Measurements from ENCODE around the gene PDLIM5.
"Not testable (repeated sequence)": the region's sequence is repeated elsewhere in the genome, so short reads cannot be mapped to it uniquely, and the experiment has no call there.

PDLIM5 gene

DNA sequence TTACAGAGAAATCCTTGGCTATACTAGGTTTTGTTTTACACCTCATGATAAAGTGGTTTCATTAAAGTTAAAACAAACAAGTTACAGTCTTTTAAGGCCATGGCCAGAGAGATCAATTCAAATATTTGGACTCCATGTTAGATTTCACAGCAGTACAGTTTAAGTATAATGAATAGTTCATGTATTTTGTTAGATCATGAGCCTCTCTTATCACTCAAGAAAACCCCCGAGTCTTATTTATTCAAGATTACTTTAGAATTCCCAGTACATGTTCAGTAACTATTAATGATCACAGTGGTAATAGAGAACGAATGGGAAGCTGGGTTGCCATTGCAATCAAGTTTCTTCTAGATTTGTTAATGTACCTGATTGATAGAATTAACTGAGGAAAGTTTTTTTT, 15.2 kb downstream of the PDLIM5 start:
- FAIRE-seq: no peak

DNA sequence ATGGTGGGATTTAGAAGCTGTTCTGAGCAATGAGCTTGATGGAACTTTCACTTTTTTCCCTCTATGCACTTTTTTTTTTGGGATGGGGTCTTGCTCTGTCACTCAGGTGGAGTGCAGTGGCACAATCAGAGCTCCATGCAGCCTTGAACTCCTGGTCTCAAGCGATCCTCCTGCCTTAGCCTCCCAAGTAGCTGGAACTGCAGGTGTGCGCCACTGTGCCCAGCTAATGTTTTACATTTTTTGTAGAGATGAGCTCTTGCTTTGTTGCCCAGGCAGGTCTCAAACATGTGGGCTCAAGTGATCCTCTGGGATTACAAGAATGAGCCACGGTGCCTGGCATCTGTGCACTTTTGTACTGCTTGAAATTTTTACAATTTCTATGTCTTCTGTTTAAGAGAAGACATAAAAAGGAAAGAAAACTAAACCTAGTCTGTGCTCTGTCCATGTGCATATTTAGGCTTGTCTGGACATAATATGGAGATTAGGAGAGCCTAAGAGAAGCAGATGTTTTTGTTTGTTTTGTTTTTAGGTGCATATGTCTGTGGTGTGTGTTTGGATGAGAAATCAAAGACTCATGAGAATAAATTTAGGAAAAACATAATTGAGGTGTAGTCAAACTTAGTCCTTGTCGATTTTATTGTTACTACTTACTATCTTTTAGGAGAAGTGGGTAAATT, 16.5 kb downstream of the PDLIM5 start:
- FAIRE-seq: no peak

DNA sequence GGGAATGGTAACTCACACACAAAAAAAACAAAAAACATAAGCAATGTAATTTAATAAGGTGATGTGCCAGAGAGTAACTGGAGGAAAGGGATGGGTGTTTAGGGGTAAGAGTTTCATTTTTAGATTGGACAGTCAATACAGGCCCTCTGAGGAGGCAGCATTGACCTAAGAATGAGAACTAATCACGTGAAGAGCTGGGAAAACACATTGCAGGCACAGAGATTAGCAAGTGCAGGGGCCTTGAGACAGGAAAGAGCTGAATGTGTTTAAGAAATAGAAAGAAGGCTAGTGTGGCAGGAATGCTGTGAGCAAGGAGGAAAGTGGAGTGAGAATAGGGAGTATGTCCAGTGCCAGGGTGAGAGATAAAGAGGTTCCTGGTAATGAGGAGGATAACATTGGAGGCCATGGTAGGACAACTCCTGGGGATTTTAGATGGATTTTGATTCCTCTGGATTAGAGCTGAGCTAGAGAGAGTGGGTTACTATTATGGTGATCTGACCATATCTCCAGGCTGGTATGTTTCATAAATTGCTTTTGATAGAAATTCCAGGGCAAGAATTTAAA, 17.6 kb downstream of the PDLIM5 start:
- no peak for FAIRE-seq

DNA sequence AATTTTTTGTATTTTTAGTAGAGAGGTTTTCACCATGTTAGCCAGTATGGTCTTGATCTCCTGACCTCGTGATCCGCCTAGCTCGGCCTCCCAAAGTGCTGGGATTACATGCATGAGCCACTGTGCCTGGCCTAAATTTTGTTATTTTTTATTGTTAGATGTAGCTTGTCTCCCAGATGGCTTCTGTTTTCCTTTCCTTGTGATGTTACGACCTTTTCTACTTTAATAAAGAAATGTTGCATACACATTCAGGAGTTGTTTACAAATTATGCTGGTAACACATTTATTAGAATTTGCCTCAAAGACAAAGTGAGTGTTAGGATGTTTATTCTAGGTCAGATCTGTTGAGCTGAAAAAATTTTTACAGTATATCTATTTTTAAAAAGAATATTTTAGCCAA, 18.4 kb downstream of the PDLIM5 start:
- FAIRE-seq: no peak

DNA sequence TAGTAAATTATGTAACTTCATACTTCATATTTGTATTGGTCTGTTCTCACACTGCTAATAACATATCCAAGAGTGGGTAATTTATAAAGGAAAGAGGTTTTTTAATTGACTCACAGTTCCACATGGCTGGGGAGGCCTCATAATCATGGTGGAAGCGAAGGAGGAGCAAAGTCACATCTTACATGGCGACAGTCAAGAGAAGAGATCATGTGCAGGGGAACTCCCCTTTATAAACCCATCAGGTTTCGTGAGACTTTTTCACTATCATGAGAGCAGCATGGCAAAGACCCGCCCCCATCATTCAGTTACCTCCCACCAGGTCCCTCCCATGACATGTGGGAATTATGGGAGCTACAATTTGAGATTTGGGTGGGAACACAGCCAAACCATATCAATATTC, 19.0 kb downstream of the PDLIM5 start:
- FAIRE-seq: not testable (repeated sequence)

DNA sequence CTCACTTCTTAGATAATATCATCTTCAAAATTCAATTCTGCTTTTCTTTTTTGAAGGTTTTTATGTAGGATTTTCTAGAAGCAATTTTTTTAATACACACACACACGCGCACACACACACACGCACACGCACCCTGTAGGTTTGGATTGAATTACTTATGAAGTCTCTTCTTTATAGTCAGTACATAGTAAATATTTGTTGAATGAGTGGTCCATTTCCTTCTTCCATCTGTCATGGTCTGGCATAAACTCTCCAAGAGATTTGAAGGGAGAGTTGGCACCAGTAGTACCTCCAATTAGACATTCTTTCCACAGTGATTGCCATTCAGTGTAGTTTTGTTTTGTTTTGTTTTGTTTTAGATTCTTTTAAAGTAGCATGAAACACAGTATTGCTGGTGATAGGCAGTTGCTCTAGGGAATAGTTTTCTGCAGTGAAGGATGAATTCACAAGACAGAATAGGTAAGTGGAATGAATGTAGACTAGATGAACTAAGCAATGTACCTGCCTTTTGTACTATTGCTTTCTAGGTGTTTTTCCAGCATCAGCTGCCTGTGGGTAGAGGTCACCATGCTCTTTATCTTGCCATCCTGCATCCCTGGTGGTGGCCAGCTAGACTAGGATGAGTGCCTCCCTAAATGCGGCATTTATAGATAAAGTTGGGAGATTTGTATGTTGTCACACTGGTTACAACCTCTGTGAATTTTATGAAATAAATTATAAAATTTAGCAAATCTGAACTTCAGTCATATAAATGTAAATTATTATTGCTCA, 20.5 kb downstream of the PDLIM5 start:
- no peak for FAIRE-seq

DNA sequence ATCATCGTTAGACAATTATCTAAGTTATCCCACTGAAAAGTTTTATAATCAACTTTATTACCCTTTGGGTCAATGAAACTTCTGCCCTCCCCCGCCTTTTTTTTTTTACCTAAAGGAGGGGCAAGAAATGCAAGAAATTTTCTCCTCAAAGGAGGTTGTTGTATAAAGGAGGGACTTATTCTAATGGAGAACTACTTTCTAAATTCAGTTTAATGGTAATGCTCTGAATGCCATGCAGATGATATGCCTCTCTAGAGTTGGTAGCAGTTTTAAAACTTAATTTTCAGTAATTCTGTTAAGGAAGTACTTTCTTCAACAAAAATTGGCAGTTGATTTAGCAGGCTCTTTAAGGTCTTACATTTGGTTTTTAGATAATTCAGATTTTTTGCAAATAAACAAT, 23.3 kb downstream of the PDLIM5 start:
- no peak for FAIRE-seq

DNA sequence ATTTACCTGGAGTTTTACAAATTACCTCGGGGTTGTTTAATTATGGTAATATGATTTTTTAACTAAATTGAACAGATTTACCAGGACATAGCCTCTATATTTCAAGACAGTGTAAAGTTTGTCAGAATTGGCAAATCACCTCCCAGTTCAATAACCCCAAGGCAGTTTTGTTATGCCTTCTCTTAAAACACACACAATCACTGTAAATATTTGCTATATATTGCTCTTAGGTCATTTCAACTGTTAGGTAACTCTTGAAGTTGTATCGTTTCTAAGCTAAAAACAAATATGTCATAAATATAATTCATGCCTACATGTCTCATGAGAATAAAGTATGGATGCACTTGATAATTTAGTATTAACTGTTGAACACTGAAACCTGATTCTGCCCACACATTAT, 24.1 kb downstream of the PDLIM5 start:
- no peak for FAIRE-seq

DNA sequence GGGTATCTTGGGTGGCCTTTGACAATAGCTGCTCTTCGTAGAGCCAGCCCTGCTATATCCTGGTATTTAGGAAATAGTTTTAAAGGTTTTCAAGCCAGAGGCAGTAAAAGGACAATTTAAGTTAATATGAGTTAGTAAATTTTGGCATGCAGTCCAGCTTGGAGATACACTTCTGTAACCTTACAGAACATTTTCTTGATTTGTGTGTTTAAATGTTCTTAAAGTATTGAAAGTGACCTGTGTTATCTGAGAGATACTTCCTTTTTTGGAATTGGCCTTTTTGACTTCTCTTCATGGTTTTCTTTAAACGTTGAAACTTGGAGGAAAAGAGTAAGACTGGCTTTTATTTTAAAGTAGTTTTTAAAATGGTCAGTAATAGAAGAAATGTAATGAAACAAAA, 25.5 kb downstream of the PDLIM5 start:
- FAIRE-seq: no peak

DNA sequence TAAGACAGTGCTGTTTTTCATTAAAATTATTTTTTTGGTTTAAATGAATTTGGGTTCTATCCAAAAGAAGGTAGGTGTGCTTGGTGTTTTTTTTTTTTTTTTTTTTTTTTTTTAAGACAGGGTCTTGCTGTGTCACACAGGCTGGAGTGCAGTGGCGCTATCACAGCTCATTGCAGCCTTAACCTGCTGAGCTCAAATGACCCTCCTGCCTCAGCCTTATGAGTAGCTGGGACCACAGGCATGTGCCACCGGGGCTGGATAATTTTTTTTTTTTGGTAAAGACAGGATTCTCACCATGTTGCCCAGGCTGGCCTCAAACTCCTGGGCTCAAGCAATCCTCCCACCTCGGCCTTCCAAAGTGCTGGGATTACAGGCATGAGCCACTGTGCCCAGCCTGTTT, 27.1 kb downstream of the PDLIM5 start:
- FAIRE-seq: not testable (repeated sequence)

DNA sequence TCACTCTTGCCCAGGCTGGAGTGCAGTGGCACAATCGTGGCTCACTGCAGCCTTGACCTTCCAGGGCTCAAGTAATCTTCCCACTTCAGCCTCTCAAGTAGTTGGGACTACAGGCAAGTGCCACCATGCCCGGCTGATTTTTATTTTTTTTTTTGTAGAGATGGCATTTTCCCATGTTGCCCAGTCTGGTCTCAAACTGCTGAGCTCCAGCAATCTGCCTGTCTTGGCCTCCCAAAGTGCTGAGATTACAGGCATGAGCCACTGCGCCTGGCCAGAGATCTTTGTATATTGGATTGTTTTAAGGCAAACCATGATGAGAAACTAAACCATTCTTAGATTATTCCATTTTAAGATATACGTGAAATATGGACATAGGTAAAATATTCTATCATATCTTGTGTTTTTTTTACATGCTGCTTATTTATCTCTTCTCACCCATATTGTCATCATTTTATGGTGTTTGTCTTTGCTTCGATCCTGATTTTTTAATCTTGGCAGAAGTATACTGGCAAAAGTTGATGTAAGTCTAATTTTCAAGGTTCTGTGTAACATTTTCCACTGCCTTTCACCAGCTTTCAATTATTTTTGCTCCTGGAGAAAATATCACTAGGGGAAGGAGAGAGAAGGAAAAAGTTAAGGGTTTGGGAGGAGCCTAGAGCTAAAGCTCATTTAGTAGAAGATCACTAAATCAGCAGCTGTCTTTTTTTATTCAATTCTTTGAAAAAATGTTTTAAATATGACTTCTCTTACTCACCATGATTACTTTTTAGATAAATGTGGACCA, 27.8 kb downstream of the PDLIM5 start:
- no peak for FAIRE-seq

DNA sequence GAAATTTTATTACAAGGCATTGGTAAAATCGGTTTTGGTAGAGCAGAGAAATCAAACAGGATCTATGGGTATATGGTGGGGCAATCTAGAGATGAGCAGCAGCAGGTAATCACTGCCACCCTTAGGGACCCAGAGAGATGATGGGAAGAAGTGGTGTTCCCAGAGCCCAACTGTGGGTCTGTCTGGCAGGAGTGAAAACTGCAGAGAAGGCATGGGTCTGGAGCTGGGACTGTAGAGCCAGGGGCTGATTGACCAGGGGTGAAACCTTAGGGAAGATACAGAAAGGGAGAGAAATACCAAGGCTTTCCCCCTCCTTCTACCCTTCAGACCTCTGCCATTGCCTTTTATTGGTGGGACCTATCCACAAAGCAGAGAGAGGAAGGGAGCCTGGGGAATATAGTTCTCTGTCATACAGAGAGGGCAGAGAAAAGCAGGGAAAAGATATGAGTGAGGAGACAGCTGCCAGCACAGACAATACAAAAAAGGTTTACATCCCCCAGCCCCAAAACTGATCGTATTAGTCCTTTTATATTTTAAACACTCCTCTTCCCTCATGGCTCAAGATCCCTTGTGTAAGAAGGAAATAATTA, 28.7 kb downstream of the PDLIM5 start:
- FAIRE-seq: no peak

DNA sequence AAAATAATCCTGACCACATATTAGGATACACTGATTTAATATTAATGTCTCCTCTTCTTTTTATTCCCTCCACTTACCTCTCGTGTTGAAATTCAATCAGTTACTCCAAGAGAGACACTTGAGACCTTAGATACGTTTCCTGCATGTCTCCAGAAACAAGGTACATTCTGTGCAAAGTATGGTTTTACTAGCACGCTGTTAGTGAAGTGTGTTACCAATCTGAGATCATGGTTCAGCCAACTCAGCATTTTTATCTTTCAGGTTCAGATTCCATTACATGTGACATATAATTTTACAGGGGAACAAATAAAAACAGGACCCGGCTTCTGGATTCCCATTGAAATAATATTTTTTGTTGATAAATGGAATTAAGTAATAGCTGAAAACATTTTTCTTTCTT, 32.2 kb downstream of the PDLIM5 start:
- FAIRE-seq: no peak

DNA sequence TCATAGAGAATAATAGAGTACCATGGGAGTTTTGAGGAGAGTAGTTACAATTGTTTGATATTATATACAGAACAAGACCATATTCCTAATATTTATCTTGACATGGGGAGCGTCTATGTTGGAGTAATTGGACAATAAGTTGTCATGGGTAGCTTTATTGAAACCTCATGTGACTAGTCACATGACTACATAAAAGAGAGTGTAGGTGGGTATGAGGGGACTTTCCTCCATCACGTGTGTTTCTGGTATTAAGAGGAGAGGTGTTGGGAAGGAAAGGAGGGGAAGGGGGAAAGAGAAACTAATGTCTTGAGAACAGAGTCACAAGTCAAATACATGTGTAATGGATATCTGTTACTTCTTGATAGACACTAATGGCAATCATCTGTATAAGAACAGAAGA, 33.1 kb downstream of the PDLIM5 start:
- FAIRE-seq: no peak

DNA sequence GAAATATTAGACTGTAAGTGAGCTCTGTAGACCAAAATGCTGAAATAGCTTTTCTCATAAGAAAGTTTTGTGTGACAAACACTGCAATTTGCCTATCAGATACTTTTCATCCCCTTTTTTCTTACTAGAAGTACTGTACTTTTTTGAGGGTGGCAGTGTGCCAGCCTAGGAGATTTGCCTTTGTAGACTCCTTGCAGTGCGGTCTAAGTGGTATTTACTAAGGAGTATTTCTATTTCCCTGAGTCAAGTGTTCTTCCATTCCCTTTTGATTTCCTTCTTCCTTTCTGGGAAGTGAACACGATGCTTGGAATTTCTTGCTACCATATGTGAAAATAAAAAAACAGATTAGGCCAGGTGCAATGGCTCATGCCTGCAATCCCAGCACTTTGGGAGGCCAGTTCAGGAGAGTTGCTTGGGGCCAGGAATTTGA, 34.6 kb downstream of the PDLIM5 start:
- no peak for FAIRE-seq

DNA sequence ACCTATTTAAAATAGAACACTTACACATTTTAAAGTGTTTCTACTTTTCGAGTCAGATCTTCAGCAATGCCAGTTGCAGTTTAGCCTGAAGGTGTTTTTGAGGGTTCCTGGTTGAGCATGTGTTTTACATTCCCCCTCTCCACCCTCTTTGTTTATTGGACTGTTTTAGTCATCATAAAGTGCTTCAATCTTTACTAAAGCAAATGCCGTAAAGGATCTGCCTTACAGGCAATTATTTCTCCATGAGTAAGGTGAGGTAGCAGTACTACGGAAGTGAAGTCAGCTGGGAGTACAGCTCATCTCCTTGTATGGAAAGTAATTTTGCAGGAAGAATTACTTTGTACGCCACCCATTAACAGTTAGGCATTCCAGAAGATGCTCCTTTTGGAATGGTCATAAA, 36.9 kb downstream of the PDLIM5 start:
- no peak for FAIRE-seq

DNA sequence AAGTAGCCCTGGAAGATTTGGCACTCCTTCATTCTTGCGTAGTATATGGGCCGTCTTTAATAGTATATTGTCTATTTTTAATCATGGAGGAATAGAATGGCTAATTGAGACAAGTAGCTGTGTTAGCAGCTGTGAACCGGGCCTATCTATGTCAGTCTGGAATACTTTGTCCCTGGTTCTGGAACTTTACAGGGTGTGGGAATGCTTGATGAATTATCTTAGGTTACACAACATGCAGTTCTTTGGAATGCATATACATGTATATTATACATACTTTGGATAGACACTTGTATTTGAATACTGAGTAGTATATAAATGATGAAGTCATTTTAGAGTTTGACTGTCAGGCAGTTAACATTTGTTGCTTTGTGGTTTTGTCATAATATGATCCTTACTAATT, 37.4 kb downstream of the PDLIM5 start:
- FAIRE-seq: no peak

DNA sequence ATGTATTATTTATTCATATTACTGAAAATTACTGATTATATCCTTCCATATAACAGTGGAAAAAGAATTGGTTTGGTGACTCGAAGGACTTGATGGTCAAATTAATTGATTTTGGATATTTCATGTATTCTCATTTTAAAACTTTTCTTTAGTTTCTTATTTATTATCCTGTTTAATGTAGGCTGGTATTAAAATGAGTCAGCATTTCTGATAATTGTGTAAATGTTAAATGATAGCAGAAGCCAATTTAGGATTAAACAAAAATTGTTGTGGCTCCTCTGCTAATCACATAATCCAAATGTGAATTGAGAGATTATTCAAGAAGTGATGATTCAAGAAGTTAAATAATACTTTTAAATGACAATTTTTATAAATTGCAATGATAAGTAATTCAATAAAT, 38.7 kb downstream of the PDLIM5 start:
- no peak for FAIRE-seq

DNA sequence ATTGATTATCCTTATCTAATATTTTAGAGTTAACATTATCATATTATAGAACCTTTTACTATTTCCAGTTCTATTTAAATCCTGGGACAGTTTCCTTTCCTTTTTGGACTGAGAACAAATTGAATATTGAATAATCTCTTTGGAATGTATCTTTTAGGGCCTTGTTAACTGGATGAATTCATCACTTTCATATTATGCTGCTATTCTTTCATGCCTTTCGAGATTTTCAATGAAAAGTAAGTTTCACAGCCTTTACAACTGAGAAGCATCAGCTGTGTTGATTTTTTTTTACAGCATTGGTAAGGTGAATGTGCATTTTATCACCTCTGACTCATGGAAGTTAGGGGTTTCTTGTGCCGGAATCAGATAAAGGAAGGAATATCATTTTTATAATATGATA, 39.6 kb downstream of the PDLIM5 start:
- no peak for FAIRE-seq

DNA sequence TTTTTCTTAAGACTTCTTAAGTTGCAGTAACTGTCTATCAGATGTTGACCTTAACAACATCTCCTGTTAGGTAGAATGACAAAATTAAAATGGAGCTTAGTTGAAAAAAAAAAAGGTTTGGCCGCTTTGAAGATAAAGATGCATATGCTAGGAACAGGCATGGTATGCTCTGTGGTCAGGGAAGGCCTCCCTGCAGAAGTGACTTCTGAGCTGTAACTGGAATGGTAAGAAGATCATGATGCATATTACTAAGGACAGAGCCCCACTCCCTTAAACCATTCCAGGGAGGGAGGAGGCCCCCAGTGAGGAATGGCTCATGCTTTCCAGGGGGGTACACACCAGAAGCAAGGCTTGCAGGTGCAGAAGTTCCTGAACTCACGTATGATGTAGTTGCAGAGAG, 43.7 kb downstream of the PDLIM5 start:
- FAIRE-seq: no peak

DNA sequence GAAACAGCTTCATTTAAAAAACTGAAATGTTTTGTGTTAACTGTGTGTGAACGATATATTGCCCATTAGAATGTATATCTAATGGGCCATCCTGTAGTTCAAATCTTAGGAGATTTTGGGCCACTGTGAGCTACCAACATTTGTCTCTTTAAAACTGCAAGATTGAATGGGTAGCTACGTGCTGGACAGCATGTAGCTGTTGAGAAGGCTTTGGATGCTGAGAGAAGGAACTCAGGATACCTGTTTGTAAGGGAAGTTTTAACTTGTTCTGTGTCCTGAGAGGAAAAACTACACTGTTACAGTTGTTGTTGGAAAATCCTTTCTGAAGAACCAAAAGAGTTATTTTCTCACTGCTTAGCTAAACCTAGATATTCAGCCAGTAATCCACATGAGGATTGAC, 45.9 kb downstream of the PDLIM5 start:
- FAIRE-seq: no peak

DNA sequence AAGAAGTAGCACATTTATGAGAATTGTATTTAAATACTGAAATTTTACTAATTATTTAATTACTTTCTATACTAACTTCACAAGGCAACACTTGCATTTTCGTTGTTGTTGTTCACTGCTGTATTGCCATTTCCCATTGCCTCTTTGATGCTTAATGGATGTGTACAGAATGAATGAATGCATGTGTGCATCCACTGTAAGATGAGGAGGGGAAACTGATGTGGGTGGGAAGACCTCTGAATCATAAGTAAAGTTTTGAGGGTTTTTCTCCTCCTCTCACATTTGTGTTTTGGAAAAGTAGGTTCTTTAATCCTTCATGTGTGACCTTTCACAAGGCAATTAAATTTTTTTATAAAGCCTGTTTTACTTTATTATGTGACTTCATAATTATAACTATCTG, 46.8 kb downstream of the PDLIM5 start:
- no peak for FAIRE-seq

DNA sequence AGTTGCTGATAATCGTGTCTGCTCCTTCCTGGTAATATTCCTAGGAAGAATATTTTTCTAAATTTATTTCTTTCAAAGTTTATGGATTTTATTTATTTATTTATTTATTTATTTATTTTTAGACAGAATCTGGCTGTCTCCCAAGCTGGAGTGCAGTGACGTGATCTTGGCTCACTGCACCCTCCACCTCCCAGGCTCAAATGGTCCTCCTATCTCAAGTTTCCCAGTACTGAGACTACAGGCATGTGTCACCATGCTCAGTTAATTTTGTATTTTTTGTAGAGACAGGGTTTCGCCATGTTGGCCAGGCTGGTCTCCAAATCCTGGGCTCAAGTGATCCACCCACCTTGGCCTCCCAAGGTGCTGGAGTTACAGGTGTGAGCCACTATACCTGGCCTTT, 48.9 kb downstream of the PDLIM5 start:
- FAIRE-seq: no peak
